Naive B cell (primary cell): ENCODE data around the gene MGLL. TPM values are rescaled to one million over a fixed set of nuclear protein-coding genes. Genes with fewer than 3 reads are reported as not detected.
"Not testable (repeated sequence)": the region's sequence is repeated elsewhere in the genome, so short reads cannot be mapped to it uniquely, and the experiment has no call there.

ENCODE experiments used
- ATAC-seq, 2 donors: fragments of 150-1000 bp; cut with Tn5 transposase; 2 replicates each; pipeline ENCODE4 v1.10.0; 2021; ENCODE audit warnings: low read depth in 2 of 2, mild to moderate bottlenecking in 2 of 2, moderate library complexity in 2 of 2
- DNase-seq: peaks from one replicate; pipeline ENCODE4 v3.0.0; 2022
- H3K27ac Mint-ChIP-seq, 6 donors: one replicate each; pipeline ENCODE4 v1.8.0; 2020 to 2022; ENCODE audit warnings: mild to moderate bottlenecking in 6 of 6, mixed read lengths in 6 of 6, moderate library complexity in 5 of 6, inconsistent platforms in 2 of 6
- H3K27me3 Mint-ChIP-seq, 3 donors: one replicate each; pipeline ENCODE4 v1.8.0; 2021 to 2022; ENCODE audit warnings: mixed read lengths in 3 of 3, mild to moderate bottlenecking in 1 of 3
- H3K36me3 Mint-ChIP-seq, 2 donors: one replicate each; pipeline ENCODE4 v1.8.0; 2020 to 2022; ENCODE audit warnings: mixed read lengths in 2 of 2, inconsistent platforms in 1 of 2, mild to moderate bottlenecking in 1 of 2
- H3K4me1 Mint-ChIP-seq, 3 donors: one replicate each; pipeline ENCODE4 v1.8.0; 2020 to 2022; ENCODE audit warnings: mixed read lengths in 3 of 3, inconsistent platforms in 1 of 3, mild to moderate bottlenecking in 1 of 3, moderate library complexity in 1 of 3
- H3K4me3 Mint-ChIP-seq, 8 donors: one replicate each; pipeline ENCODE4 v1.8.0; 2020 to 2022; ENCODE audit warnings: mild to moderate bottlenecking in 8 of 8, mixed read lengths in 8 of 8, moderate library complexity in 8 of 8, inconsistent platforms in 2 of 8
- H3K9me3 Mint-ChIP-seq, 7 donors: one replicate each; pipeline ENCODE4 v1.8.0; 2020 to 2022; ENCODE audit warnings: mixed read lengths in 7 of 7, mild to moderate bottlenecking in 5 of 7, inconsistent platforms in 2 of 7, moderate library complexity in 1 of 7
- polyA plus RNA-seq, 6 donors: library from polyadenylated mRNA; unstranded; fragments of 300-500 nt; fragmentation: Illumina TruSeq; gene quantifications; one replicate each; pipeline ENCODE4 v1.2.3, GENCODE V29; 2021; ENCODE audit warnings: low read depth in 6 of 6

Gene MGLL
- polyA plus RNA-seq, 6 donors from 2014 or later: 0.40 to 3.6 (median 1.3) TPM; not detected in 1

DNA sequence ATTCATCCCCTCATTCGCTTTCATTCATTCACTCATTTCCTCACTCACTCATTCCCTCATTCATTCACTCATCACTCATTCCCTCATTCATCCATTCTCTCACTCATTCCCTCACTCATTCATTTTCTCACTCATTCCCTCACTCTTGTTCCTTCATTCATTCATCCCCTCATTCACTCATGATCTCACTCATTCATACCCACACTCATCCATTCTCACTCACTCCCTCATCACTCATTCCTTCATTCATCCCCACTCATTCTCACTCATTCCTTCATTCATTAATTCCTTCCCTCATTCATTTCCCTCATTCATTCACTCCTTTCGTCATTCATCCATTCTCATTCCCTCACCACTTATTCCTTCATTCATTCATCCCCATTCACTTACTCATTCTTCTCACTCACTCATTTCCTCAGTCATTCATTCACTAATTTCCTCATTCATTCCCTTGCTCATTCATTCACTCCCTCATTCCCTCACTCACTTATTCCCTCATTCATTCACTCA is 135.0 kb downstream of the MGLL start:
- H3K4me1 Mint-ChIP-seq: peaks cover 6 to 18% (median 8%) of the 10 kb centered on the region in 3 donors
- no peaks in the 10 kb centered on the region for H3K36me3 Mint-ChIP-seq
- H3K9me3 Mint-ChIP-seq: peaks cover 0 to under 1% (median 0%) of the 10 kb centered on the region in 7 donors
- no peaks in the 10 kb centered on the region for H3K27me3 Mint-ChIP-seq
- DNase-seq (no peak), ATAC-seq (no peak)
- H3K4me3 Mint-ChIP-seq: no peak overlapping the region
- no peak overlapping the region for H3K27ac Mint-ChIP-seq

DNA sequence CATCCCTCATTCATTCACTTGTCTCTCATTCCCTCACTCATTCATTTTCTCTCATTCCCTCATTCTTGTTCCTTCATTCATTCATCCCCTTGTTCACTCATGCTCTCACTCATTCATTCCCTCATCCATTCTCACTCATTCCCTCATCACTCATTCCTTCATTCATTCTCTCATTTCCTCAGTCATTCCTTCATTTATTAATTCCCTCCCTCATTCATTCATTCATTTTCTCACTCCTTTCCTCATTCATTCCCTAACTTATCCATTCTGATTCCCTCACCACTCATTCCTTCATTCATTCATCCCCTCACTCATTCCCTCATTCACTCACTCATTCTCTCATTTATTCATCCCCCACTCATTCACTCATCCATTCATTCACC is 135.8 kb downstream of the MGLL start:
- Mint-ChIP-seq H3K27ac (no peak overlapping the region), H3K36me3 (no peaks in the 10 kb centered on the region), H3K27me3 (no peaks in the 10 kb centered on the region), H3K9me3 (peaks cover 0 to 2% (median 0%) of the 10 kb centered on the region in 7 donors), H3K4me1 (peaks cover 7 to 22% (median 13%) of the 10 kb centered on the region in 3 donors), H3K4me3 (no peak overlapping the region)
- no peak for ATAC-seq
- no peak for DNase-seq

DNA sequence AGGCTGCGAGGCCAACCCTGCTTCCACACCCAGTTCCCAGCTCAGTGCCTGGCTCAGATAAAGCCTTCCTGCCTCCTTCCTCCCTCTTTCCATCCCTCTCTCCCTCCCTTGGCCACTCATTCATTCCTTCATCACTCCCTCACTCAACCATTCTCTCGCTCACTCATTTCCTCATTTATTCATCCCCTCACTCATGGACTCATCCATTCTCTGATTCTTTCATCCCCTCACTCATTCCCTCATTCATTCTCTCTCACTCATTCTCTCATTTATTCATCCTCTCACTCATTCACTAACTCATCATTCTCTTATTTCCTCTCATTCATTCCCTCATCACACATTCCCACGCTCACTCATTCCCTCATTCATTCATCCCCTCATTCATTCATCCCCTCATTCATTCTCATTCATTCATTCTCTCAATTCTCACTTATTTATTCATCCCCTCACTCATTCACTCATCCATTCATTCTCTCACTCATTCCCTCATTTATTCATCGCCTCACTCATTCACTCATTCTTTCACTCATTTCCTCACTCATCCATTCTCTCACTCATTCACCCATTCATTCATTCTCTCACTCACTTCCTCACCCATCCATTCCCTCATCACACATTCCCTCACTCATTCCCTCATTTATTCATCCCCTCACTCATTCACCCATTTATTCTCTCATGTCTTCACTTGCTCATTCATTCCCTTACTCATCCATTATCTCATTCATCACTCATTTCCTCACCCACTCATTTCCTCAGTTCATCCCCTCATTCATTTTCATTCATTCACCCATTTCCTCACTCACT is 136.4 kb downstream of the MGLL start:
- H3K4me1 Mint-ChIP-seq: peaks cover 10 to 23% (median 15%) of the 10 kb centered on the region in 3 donors
- peaks cover 0 to 2% (median 0%) of the 10 kb centered on the region in 7 donors for H3K9me3 Mint-ChIP-seq
- H3K36me3 Mint-ChIP-seq: no peaks in the 10 kb centered on the region
- no peaks in the 10 kb centered on the region for H3K27me3 Mint-ChIP-seq
- peak in 1 of 2 donors; percentile 35 for ATAC-seq
- no peak overlapping the region for H3K27ac Mint-ChIP-seq
- H3K4me3 Mint-ChIP-seq: no peak overlapping the region
- no peak for DNase-seq

DNA sequence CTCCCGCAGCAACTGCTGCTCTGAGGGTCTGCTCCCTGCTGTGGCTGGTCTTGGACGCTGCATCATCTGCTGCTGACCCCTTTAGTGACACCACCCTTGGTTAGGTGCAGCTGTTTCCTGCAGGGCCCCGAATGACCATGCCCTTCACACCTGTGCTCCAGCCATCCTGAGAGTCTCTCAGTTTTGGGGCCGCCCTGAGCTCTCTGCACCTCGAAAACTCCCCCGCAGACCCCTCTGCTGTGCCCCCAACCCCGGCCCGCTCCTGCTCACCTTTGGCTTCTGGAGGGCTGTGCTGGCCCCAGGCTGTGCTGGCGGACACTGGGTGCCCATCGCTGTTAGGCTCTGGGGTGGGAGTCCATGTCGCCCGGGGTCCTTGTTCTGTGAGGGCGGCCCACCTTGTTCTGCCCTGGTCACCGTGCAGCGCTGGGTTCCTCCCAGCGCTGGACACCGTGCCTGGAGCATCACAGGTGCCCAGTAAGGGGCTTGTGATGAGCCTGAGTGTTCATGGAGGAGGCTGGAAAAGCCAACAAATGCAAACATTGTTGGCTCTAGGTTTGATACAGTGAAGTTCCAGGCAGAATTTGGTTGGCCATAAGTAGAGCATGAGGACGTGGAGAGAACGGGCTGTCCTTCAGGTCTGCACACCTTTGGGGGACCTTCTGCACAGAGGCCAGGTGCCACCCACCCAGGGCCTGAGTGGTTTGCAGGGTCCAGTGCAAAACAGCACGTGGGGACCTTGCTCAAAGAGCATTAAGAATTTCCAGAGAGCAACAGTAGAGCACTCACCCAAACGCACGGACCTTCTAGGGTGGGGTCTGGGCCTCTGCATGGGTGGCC is 137.2 kb downstream of the MGLL start:
- Mint-ChIP-seq H3K4me1 (peaks cover 10 to 23% (median 15%) of the 10 kb centered on the region in 3 donors), H3K27ac (no peak overlapping the region), H3K27me3 (no peaks in the 10 kb centered on the region), H3K9me3 (peaks cover 0 to 2% (median 0%) of the 10 kb centered on the region in 7 donors), H3K4me3 (no peak overlapping the region), H3K36me3 (no peaks in the 10 kb centered on the region)
- ATAC-seq: peak; percentile 9 to 18
- no peak for DNase-seq

DNA sequence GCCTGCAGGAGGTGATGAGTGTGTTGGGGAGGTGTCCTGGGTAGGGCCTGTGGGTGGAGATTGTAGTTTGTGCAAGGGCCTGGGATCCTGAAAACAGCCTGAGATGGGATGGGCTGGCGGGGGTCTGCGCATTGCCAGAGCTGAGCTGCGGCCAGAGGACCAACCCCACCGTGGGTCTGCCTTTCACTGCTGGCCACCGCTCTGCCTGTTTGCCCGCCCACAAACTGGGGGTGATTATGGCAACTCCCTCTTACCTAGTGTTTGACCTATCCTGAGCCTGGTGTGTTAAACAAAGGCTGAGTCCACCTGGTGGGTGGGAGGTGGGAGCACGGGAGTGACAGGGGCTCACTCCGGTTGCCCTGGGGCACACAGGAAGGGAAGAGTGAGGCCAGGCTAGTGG is 139.8 kb downstream of the MGLL start:
- H3K9me3 Mint-ChIP-seq: peaks cover 0 to 2% (median 0%) of the 10 kb centered on the region in 7 donors
- H3K27me3 Mint-ChIP-seq: no peaks in the 10 kb centered on the region
- peak overlapping the region in 2 of 6 donors; percentile 37 to 43 for H3K27ac Mint-ChIP-seq
- no peak overlapping the region for H3K4me3 Mint-ChIP-seq
- ATAC-seq: no peak
- peaks cover 0 to 5% of the 10 kb centered on the region in 2 donors for H3K36me3 Mint-ChIP-seq
- DNase-seq: no peak
- peaks cover 10 to 23% (median 15%) of the 10 kb centered on the region in 3 donors for H3K4me1 Mint-ChIP-seq

DNA sequence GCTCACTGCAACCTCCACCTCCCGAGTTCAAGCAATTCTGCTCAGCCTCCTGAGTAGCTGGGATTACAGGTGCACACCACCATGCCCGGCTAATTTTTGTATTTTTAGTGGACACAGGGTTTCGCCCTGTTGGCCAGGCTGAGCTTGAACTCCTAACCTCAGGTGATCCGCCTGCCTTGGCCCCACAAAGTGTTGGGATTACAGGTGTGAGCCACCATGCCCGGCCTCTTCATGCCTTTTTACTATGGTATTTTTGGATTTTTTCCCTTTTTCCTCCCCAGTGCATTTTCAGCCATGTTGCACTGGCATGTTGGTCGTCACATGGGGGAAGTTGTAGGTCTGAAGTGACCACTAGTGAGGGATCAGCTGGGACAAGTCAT is 140.2 kb downstream of the MGLL start:
- H3K4me3 Mint-ChIP-seq, H3K36me3 Mint-ChIP-seq, ATAC-seq, H3K9me3 Mint-ChIP-seq, DNase-seq, H3K27me3 Mint-ChIP-seq: not testable (repeated sequence)
- peaks cover 10 to 23% (median 15%) of the 10 kb centered on the region in 3 donors for H3K4me1 Mint-ChIP-seq
- H3K27ac Mint-ChIP-seq: peak overlapping the region in 1 of 6 donors; percentile 43

DNA sequence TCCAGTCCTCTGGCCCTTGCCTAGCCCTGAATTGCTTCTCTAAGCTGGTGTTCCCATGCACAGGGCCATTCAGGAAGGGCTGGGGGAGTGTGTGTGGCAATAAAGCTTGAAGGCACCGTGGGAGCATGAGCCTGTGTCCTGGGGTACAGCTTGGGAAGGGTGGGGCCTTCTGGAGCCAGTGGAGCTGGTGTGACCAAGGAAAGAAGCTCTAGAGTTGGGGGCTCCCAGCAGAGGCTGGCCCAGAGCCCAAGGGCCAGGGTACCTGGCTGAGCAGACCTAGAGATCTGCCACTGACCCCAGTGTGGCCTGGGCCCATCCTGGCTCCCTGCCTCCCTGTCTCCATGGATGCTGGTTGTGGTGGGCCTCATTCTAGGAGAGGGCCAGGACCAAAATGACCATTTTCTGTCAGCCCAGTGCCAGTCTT is 141.5 kb downstream of the MGLL start:
- H3K27ac Mint-ChIP-seq: peak overlapping the region in 1 of 6 donors; percentile 26
- peaks cover 0 to 15% of the 10 kb centered on the region in 2 donors for H3K36me3 Mint-ChIP-seq
- peaks cover 16 to 23% (median 21%) of the 10 kb centered on the region in 3 donors for H3K4me1 Mint-ChIP-seq
- H3K9me3 Mint-ChIP-seq: peaks cover 0 to 2% (median 0%) of the 10 kb centered on the region in 7 donors
- H3K4me3 Mint-ChIP-seq: peak overlapping the region in 1 of 8 donors; percentile 61
- DNase-seq: no peak
- ATAC-seq: no peak
- no peaks in the 10 kb centered on the region for H3K27me3 Mint-ChIP-seq

DNA sequence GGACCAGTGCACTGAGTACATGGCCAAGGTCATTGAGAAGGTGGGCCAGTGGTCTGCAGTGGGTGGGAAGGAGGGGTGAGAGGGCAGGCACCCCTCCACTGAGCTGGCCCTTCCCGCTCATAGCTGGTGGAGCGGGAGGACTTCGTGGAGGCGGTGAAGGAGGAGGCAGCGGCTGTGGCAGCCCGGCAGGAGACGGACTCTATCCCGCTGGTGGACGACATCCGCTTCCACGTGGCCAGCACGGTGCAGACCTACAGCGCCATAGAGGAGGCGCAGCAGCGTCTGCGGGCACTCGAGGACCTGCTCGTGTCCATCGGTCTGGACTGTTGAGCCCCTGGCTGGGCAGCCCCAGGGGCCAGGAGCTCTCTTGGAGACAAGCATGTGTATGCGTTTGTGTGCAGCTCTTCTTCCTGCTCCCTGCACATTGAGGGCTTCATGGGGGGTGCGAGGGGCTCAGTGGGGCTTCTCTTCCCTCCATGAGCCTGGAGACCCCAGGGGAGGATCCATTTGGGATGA is 142.1 kb downstream of the MGLL start:
- Mint-ChIP-seq H3K4me3 (no peak overlapping the region), H3K36me3 (peaks cover 0 to 15% of the 10 kb centered on the region in 2 donors), H3K9me3 (peaks cover 0 to 2% (median 0%) of the 10 kb centered on the region in 7 donors), H3K4me1 (peaks cover 20 to 27% (median 23%) of the 10 kb centered on the region in 3 donors), H3K27ac (no peak overlapping the region), H3K27me3 (no peaks in the 10 kb centered on the region)
- DNase-seq: no peak
- no peak for ATAC-seq

DNA sequence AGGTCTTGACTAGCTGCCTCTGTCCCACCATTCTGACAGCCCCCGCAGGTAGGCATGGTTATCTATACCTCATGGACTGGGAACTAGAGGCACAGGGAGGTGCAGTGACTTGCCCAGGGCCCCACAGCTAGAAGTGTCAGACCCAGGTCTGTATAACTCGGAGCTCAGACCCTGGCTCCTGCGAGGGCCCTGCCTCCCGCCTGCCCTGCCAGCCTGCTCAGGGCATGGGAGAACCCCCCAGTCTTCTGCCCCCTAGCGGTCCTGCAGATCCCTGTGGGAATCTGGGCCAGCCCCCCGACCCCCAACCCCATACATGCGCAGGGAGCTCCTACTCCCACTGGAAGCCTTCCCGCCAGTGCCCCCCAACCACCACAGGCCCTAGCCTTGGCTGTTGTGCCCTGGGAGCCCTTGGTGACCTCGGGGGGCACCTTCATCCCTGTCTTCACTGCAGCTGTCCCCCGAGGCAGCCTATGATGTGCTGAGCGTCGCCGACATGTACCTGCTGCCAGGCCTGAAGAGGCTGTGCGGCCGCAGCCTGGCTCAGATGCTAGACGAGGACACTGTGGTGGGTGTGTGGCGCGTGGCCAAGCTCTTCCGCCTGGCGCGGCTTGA is 142.7 kb downstream of the MGLL start:
- Mint-ChIP-seq H3K4me3 (no peak overlapping the region), H3K27me3 (no peaks in the 10 kb centered on the region), H3K36me3 (peaks cover 0 to 15% of the 10 kb centered on the region in 2 donors), H3K4me1 (peaks cover 24 to 32% (median 28%) of the 10 kb centered on the region in 3 donors), H3K27ac (no peak overlapping the region), H3K9me3 (peaks cover 0 to 2% (median 0%) of the 10 kb centered on the region in 7 donors)
- ATAC-seq (no peak), DNase-seq (no peak)

DNA sequence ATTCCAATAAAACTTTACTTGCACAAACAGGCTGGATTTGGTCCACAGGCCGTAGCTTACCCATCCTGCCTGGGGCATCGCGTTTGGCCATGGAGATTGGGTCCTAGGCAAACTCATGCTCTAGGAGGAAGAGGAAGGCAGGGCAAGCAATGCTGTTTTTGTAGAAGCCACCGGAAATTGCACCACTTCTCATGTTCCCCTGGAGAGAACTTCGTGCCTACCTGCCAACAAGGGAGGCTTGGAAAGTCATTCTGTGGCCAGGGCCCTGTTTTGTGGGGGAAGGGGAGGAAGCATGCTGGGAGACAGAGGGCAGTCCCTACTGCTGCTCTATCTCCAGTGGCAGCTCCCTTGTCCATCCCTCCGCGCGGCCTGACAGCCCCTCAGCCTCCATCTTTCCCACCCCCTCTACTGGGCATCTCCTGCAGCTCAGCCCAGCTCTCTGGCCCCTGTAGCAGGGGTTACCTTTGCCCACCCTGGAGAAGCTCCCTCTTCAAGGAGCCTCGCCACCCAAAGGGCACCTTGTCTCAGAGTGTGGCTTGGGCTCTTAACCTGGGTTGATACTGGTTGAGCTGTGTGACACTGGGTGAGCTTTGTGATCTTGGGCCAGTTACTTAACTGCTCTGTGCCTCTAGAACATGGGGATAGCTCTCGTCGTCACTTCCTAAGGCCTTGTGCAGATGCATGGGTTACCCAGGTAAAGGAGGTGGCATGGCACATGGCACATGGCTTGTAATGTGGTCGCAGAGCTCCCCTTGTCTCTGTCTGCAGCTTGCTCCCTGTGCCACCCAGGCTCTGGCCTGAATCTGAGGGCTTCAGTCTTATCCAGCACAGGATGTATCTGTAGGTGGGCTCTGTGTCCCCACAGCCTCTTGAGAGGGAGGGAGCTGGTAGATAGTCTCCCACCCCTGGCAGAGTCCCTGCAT is 143.4 kb downstream of the MGLL start:
- Mint-ChIP-seq H3K27ac (peak overlapping the region in 1 of 6 donors; percentile 56), H3K4me1 (peaks cover 31 to 40% (median 33%) of the 10 kb centered on the region in 3 donors), H3K9me3 (peaks cover 0 to 2% (median 0%) of the 10 kb centered on the region in 7 donors), H3K36me3 (peaks cover 0 to 15% of the 10 kb centered on the region in 2 donors), H3K27me3 (no peaks in the 10 kb centered on the region), H3K4me3 (peak overlapping the region in 1 of 8 donors; percentile 63)
- DNase-seq (no peak), ATAC-seq (no peak)

DNA sequence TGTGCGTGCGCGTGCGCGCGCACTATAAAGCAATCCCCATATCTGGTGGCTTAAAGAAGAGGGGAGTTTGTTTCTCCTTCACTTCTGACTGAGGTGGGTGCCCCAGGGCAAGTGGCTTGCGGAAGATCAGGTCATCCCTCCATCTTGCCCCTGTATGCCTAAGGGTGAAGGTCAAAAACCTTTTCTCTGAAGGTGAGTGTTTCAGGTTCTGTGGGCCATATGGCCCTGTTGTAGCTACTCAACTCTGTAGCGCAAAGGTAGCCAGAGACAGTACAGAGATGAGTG is 144.1 kb downstream of the MGLL start:
- DNase-seq (no peak), ATAC-seq (no peak)
- Mint-ChIP-seq H3K4me1 (peaks cover 31 to 46% (median 37%) of the 10 kb centered on the region in 3 donors), H3K27me3 (no peaks in the 10 kb centered on the region), H3K36me3 (peaks cover 0 to 15% of the 10 kb centered on the region in 2 donors), H3K9me3 (peaks cover 0 to 2% (median 0%) of the 10 kb centered on the region in 7 donors), H3K4me3 (peak overlapping the region in 1 of 8 donors; percentile 63), H3K27ac (peak overlapping the region in 2 of 6 donors; percentile 56 to 76)
